ENCODE results near the gene FOXD4L4. TPM values are rescaled to one million over a fixed set of nuclear protein-coding genes. Genes with fewer than 3 reads are reported as not detected.
"Not testable (repeated sequence)": the region's sequence is repeated elsewhere in the genome, so short reads cannot be mapped to it uniquely, and the experiment has no call there.

FOXD4L4 gene
- total RNA-seq (0.04 TPM), polyA plus RNA-seq (ENCODE audit: insufficient read depth in 1 of 8, insufficient read length in 8 of 8, low replicate concordance in 1 of 8) (under 1 TPM in 6 of 8 donors, not detected in 2; 0.05 to 0.64 (median 0.31) TPM)
- long read RNA-seq, donor 1, partial matches to known transcripts = 0 of 1 reads
- long read RNA-seq, donor 1, other reads (novel, unspliced or antisense) = 0 of 1 reads
- long read RNA-seq, donor 2 = 0 reads
- long read RNA-seq, donor 3, partial matches to known transcripts = 0 of 1 reads
- long read RNA-seq, donor 3, other reads (novel, unspliced or antisense) = 0 of 1 reads
- long read RNA-seq, donor 4, partial matches to known transcripts = 0 of 1 reads
- long read RNA-seq, donor 4, other reads (novel, unspliced or antisense) = 0 of 1 reads
- long read RNA-seq, donor 5 = 0 reads
- long read RNA-seq, donor 6 = 0 reads
- long read RNA-seq, donor 7, partial matches to known transcripts = 0 of 2 reads
- long read RNA-seq, donor 7, other reads (novel, unspliced or antisense) = 0 of 2 reads
- long read RNA-seq, donor 8 = 0 reads
- long read RNA-seq, donor 9, partial matches to known transcripts = 0 of 2 reads
- long read RNA-seq, donor 9, other reads (novel, unspliced or antisense) = 0 of 2 reads
- long read RNA-seq, donor 10, partial matches to known transcripts = 0 of 2 reads
- long read RNA-seq, donor 10, other reads (novel, unspliced or antisense) = 0 of 2 reads
- long read RNA-seq, donor 11 = 0 reads

DNA sequence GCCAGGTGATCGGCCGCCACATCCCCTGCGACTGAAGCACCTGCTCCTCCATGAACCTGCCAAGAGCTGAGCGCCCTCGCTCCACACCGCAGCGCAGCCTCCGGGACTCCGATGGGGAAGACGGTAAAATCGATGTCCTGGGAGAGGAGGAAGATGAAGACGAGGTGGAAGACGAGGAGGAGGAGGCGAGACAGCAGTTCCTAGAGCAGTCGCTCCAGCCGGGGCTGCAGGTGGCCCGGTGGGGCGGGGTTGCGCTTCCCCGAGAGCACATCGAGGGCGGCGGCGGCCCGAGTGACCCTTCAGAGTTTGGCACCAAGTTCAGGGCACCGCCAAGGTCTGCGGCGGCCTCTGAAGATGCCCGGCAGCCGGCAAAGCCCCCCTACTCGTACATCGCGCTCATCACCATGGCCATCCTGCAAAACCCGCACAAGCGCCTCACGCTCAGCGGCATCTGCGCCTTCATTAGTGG, at the start of gene FOXD4L4:
FOXD4L4 (plus strand) TSS at position 51 of the 469 bp plus-strand sequence; CDS start at position 51, 0 bp downstream.
- H3K9me3 ChIP-seq (replicated peaks; ENCODE audit: control insufficient read depth, low read depth, low read length); H3K27me3 ChIP-seq (ENCODE audit: control insufficient read depth, insufficient read depth, low read length); H3K4me1 ChIP-seq (ENCODE audit: control insufficient read depth, insufficient read depth, low read length); H3K4me3 ChIP-seq (ENCODE audit: low read length); H3K36me3 ChIP-seq (ENCODE audit: control insufficient read depth, insufficient read depth, low read length); DNase-seq; H3K27ac ChIP-seq (ENCODE audit: low read length): not testable (repeated sequence)
- no CpG with 5 or more reads among the region's 38 CpGs for WGBS (ENCODE audit: insufficient coverage)

DNA sequence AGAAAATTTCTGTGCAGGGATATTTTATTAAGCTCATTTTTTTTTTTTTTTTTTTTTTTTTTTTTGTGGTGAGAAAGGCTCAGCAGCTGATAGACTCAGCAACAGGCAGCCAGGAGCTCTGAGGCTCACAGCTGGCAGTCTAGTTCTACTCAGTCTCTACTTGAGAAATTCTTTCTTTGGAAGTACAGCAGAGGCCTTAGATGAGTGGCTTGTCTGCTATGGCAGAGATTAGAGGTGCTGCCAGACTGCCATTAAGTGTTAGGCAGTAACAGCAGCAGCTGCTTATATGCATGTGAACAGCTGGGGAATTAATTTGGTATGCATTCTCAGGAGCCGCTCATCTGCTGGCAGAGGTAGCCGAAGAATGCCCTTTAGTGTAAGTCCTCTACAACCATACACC, 33.4 kb upstream of the FOXD4L4 start:
- H3K4me3 ChIP-seq (ENCODE audit: low read length); H3K27me3 ChIP-seq (ENCODE audit: control insufficient read depth, insufficient read depth, low read length); H3K9me3 ChIP-seq (replicated peaks; ENCODE audit: control insufficient read depth, low read depth, low read length); H3K27ac ChIP-seq (ENCODE audit: low read length); H3K36me3 ChIP-seq (ENCODE audit: control insufficient read depth, insufficient read depth, low read length); H3K4me1 ChIP-seq (ENCODE audit: control insufficient read depth, insufficient read depth, low read length): not testable (repeated sequence)
- WGBS (ENCODE audit: insufficient coverage) = no CpG with 5 or more reads among the region's 2 CpGs
- peak; percentile 50 for DNase-seq

DNA sequence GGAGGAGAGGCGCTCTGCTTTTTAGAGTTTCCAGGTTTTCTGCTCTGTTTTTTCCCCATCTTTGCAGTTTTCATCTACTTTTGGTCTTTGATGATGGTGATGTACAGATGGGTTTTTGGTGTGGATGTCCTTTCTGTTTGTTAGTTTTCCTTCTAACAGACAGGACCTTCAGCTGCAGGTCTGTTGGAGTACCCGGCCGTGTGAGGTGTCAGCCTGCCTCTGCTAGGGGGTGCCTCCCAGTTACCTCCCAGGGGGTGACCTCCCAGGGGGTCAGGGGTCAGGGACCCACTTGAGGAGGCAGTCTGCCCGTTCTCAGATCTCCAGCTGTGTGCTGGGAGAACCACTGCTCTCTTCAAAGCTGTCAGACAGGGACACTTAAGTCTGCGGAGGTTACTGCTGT, 22.5 kb upstream of the FOXD4L4 start:
- H3K27ac ChIP-seq (ENCODE audit: low read length); H3K36me3 ChIP-seq (ENCODE audit: control insufficient read depth, insufficient read depth, low read length); H3K9me3 ChIP-seq (replicated peaks; ENCODE audit: control insufficient read depth, low read depth, low read length); H3K4me3 ChIP-seq (ENCODE audit: low read length); DNase-seq; H3K27me3 ChIP-seq (ENCODE audit: control insufficient read depth, insufficient read depth, low read length); H3K4me1 ChIP-seq (ENCODE audit: control insufficient read depth, insufficient read depth, low read length): not testable (repeated sequence)
- whole genome bisulfite sequencing (ENCODE audit: insufficient coverage) = no CpG with 5 or more reads among the region's 5 CpGs

DNA sequence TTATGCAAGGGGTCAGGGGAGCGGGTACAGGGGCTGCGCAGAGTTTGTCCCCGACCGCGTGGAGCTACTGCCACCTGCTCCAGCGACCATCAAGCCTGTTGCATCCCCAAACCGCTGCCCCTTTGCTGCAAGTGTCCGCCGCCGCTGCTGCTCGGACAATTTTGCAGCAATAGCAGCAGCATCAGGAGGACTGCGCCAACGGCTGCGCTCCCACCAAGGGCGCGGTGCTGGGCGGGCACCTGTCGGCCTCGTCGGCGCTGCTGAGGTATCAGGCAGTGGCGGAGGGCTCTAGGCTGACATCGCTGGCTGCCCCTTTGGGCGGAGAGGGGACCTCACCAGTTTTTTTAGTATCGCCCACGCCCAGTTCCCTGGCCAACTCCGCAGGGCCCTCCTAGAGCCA, 1.2 kb downstream of the FOXD4L4 start:
- H3K4me1 ChIP-seq (ENCODE audit: control insufficient read depth, insufficient read depth, low read length); DNase-seq; H3K27ac ChIP-seq (ENCODE audit: low read length); H3K27me3 ChIP-seq (ENCODE audit: control insufficient read depth, insufficient read depth, low read length); H3K9me3 ChIP-seq (replicated peaks; ENCODE audit: control insufficient read depth, low read depth, low read length); H3K4me3 ChIP-seq (ENCODE audit: low read length); H3K36me3 ChIP-seq (ENCODE audit: control insufficient read depth, insufficient read depth, low read length): not testable (repeated sequence)
- no CpG with 5 or more reads among the region's 27 CpGs for WGBS (ENCODE audit: insufficient coverage)

Other genes with a start within 250 kb of the FOXD4L4 start
- 30.8 TPM for gene ZNG1E, start 61.2 kb upstream of the FOXD4L4 start, total RNA-seq
- 10 to 100 TPM; 32.6 to 60.7 (median 41.0) TPM for gene ZNG1E, start 61.2 kb upstream of the FOXD4L4 start, polyA plus RNA-seq (ENCODE audit: insufficient read depth in 1 of 8, insufficient read length in 8 of 8, low replicate concordance in 1 of 8)

All from muscle of leg (tissue), 16 donors.